GM18507 (cell line): ENCODE data around the gene RFT1.
A peak's percentile ranks its signal among the peaks of the same experiment; 100 is the strongest.

Experiments used
- DNase-seq: peaks from one replicate; pipeline ENCODE4 v3.0.0; 2011; ENCODE audit warnings: low read depth; ENCODE audit not compliant: insufficient read length; ENCODE audit errors: extremely low spot score
- FAIRE-seq: peaks from 2 replicates; lab custom pipeline; 2011; peaks lifted over from hg19 to GRCh38; lab: Jason Lieb, UNC

RFT1 gene

GRCh38 chr3:53164911-53165310 lies 34.7 kb upstream of the RFT1 start:
- DNase-seq (no peak), FAIRE-seq (no peak)

- DNase-seq, result no peak
- FAIRE-seq, result no peak
Measured at GRCh38 chr3:53163444-53164387, 33.5 kb upstream of the RFT1 start.

GRCh38 chr3:53162672-53163443 lies 32.6 kb upstream of the RFT1 start:
- DNase-seq (no peak), FAIRE-seq (peak; percentile 97)

- peak; percentile 42 for FAIRE-seq
Measured at GRCh38 chr3:53161820-53162671, 31.8 kb upstream of the RFT1 start.

GRCh38 chr3:53161450-53161819 lies 31.2 kb upstream of the RFT1 start:
- FAIRE-seq (no peak), DNase-seq (no peak)

More at GRCh38 chr3:53161820-53162671, 31.8 kb upstream of the RFT1 start:
- DNase-seq, result no peak

GRCh38 chr3:53160660-53161449 lies 30.6 kb upstream of the RFT1 start, which contains the start of gene PRKCD:
Gene PRKCD, plus strand, starts transcription at chr3:53161209. Its CDS starts 17,214 bp downstream, at chr3:53178423.
- DNase-seq, result peak; percentile 91
- peak; percentile 60 for FAIRE-seq

- FAIRE-seq (no peak), DNase-seq (no peak)
Measured at GRCh38 chr3:53160061-53160659, 29.9 kb upstream of the RFT1 start.

- FAIRE-seq (no peak), DNase-seq (no peak)
Measured at GRCh38 chr3:53159156-53160060, 29.2 kb upstream of the RFT1 start.

- FAIRE-seq (peak; percentile 21), DNase-seq (no peak)
Measured at GRCh38 chr3:53158765-53159155, 28.5 kb upstream of the RFT1 start.

GRCh38 chr3:53157974-53158580 lies 27.8 kb upstream of the RFT1 start:
- DNase-seq (no peak), FAIRE-seq (no peak)

GRCh38 chr3:53156368-53156834 lies 26.2 kb upstream of the RFT1 start:
- FAIRE-seq (no peak), DNase-seq (no peak)

GRCh38 chr3:53155760-53156159 lies 25.5 kb upstream of the RFT1 start:
- no peak for DNase-seq
- no peak for FAIRE-seq

GRCh38 chr3:53154881-53155285 lies 24.6 kb upstream of the RFT1 start:
- FAIRE-seq (no peak), DNase-seq (no peak)

GRCh38 chr3:53153980-53154379 lies 23.7 kb upstream of the RFT1 start:
- FAIRE-seq, result no peak
- no peak for DNase-seq

GRCh38 chr3:53153264-53153823 lies 23.1 kb upstream of the RFT1 start:
- DNase-seq (no peak), FAIRE-seq (no peak)

- DNase-seq (no peak), FAIRE-seq (no peak)
Measured at GRCh38 chr3:53151870-53152660, 21.8 kb upstream of the RFT1 start.
